Fibroblast of lung (primary cell): Measurements from ENCODE around the gene SMIM27. TPM values are rescaled to one million over a fixed set of nuclear protein-coding genes. Genes with fewer than 3 reads are reported as not detected.

Experiments used
- DNase-seq, 2 donors: peaks; one replicate each; pipeline versions ENCODE4 v3.0.0 to v3.0.0-alpha.2; 2010; ENCODE audit warnings: low read depth in 2 of 2
- H2AFZ ChIP-seq: 2 replicates; pipeline ENCODE4 v1.5.1; 2012; ENCODE audit warnings: low read length, control low read depth, inconsistent platforms
- H3K27ac ChIP-seq: 2 replicates; pipeline ENCODE4 v1.5.1; 2011; ENCODE audit warnings: low read length, control low read depth; ENCODE audit not compliant: insufficient read depth
- H3K27me3 ChIP-seq: 2 replicates; pipeline ENCODE4 v1.5.1; 2011; ENCODE audit warnings: mild to moderate bottlenecking, low read length; ENCODE audit not compliant: control insufficient read depth, insufficient read depth
- H3K36me3 ChIP-seq: 2 replicates; pipeline ENCODE4 v1.5.1; 2011; ENCODE audit warnings: low read length; ENCODE audit not compliant: control insufficient read depth, insufficient read depth
- H3K4me1 ChIP-seq: 2 replicates; pipeline ENCODE4 v1.5.1; 2011; ENCODE audit warnings: low read length; ENCODE audit not compliant: control insufficient read depth, insufficient read depth; ENCODE audit errors: extremely low read depth
- H3K4me2 ChIP-seq: 2 replicates; pipeline ENCODE4 v1.5.1; 2011; ENCODE audit warnings: low read length, control low read depth; ENCODE audit not compliant: insufficient read depth; ENCODE audit errors: extremely low read depth
- H3K4me3 ChIP-seq, 4 experiments: fragments of 200-600 bp in 1 of 4; sonication (generic) in 1 of 4; replicated peaks in 1 of 4; 2 replicates each; pipeline ENCODE4 v1.5.1; 2011 to 2016; ENCODE audit warnings: low read length in 4 of 4, low read depth in 3 of 4, mild to moderate bottlenecking in 3 of 4, control low read depth in 2 of 4, inconsistent platforms in 1 of 4, mixed read lengths in 1 of 4; ENCODE audit not compliant: insufficient read depth in 1 of 4; ENCODE audit errors: control extremely low read depth in 1 of 4
- H3K79me2 ChIP-seq: 2 replicates; pipeline ENCODE4 v1.5.1; 2012; ENCODE audit warnings: mild to moderate bottlenecking, low read length, inconsistent platforms; ENCODE audit not compliant: control insufficient read depth, insufficient read depth
- H3K9ac ChIP-seq: 2 replicates; pipeline ENCODE4 v1.5.1; 2011; ENCODE audit warnings: mild to moderate bottlenecking, low read length, control low read depth; ENCODE audit not compliant: insufficient read depth
- H3K9me3 ChIP-seq: 2 replicates; pipeline ENCODE4 v1.5.1; 2012; ENCODE audit warnings: low read depth, low read length; ENCODE audit not compliant: control insufficient read depth, insufficient read depth
- H4K20me1 ChIP-seq: 2 replicates; pipeline ENCODE4 v1.5.1; 2011; ENCODE audit warnings: low read length; ENCODE audit not compliant: control insufficient read depth, insufficient read depth; ENCODE audit errors: extremely low read depth
- EZH2 ChIP-seq: IDR thresholded peaks from 2 replicates; pipeline ENCODE4 v1.5.1; 2012; ENCODE audit warnings: low read length, control low read depth, mild to moderate bottlenecking; ENCODE audit errors: missing control alignments
- polyA plus RNA-seq, 2 donors: library from polyadenylated mRNA; depleted of rRNA in 1 of 2; stranded (reverse) in 1 of 2; unstranded in 1 of 2; fragments of >200 nt; gene quantifications; 2 replicates each; pipeline ENCODE4 v1.2.1, GENCODE V29; 2011 to 2012; ENCODE audit warnings: missing spikeins in 1 of 2
- total RNA-seq: library from RNA; depleted of rRNA; stranded (reverse); fragments of >200 nt; gene quantifications from 2 replicates; pipeline ENCODE4 v1.2.1, GENCODE V29; 2014
- TF ChIP-seq, protein P1 (sequence below), 2 donors: IDR thresholded peaks in 1 of 2; conservative IDR thresholded peaks in 1 of 2; 1 replicate in 1 of 2; 2 replicates in 1 of 2; pipeline ENCODE4 v1.5.1; 2011 to 2012; ENCODE audit warnings: low read length in 2 of 2, control low read depth in 1 of 2, inconsistent platforms in 1 of 2, low read depth in 1 of 2, mild to moderate bottlenecking in 1 of 2

Gene SMIM27
- total and polyA plus RNA-seq, 2 donors (not counting 1 experiment from before 2014, with no cell fraction given), result 2.7 to 8.3 TPM

DNA sequence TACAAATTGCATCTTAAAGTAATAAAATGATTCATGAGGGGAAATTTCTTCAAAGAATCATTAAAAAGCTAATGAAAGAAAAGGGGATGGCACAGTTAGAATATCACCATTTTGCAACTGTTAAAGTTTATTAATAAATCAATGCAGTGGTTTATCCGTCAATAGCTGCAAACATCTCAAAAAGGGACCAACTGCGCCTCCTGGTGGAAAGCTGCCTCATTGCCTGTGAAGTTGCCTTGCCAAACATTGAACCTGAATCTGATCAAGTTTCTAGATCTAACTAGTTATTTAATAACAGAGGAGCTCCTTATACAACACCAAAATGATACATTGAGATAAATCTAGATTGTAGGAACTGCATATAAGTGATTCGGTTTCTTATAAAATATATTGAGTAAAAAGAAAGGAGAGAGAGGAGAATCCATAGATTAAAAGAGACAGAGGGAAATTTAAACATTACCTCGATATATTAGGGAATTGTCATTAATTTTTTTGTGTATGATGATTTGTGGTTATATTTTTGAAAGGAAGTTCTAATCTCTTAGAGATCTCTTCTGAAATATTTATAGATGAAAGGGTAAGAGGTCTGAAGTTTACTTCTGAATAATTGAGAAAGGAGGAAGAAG, 27.7 kb downstream of the SMIM27 start:
- Histone ChIP-seq H2AFZ (no peak overlapping the region), H3K9me3 (no peaks in the 10 kb centered on the region), H3K27me3 (no peaks in the 10 kb centered on the region), H3K27ac (no peak overlapping the region), H3K4me2 (peak overlapping the region; percentile 11), H3K79me2 (no peaks in the 10 kb centered on the region), H3K4me1 (no peaks in the 10 kb centered on the region), H3K9ac (no peak overlapping the region), H4K20me1 (no peaks in the 10 kb centered on the region), H3K4me3 (no peak overlapping the region), H3K36me3 (no peaks in the 10 kb centered on the region)
- TF ChIP-seq, protein P1, sequence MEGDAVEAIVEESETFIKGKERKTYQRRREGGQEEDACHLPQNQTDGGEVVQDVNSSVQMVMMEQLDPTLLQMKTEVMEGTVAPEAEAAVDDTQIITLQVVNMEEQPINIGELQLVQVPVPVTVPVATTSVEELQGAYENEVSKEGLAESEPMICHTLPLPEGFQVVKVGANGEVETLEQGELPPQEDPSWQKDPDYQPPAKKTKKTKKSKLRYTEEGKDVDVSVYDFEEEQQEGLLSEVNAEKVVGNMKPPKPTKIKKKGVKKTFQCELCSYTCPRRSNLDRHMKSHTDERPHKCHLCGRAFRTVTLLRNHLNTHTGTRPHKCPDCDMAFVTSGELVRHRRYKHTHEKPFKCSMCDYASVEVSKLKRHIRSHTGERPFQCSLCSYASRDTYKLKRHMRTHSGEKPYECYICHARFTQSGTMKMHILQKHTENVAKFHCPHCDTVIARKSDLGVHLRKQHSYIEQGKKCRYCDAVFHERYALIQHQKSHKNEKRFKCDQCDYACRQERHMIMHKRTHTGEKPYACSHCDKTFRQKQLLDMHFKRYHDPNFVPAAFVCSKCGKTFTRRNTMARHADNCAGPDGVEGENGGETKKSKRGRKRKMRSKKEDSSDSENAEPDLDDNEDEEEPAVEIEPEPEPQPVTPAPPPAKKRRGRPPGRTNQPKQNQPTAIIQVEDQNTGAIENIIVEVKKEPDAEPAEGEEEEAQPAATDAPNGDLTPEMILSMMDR (conservative IDR thresholded peaks at IDR 0.05 in 1 of 2, IDR thresholded peaks at IDR 0.05 in 1 of 2; ENCODE audit: low read depth in 1 of 2, low read length in 2 of 2), result peak; percentile 96 to 98
- TF ChIP-seq EZH2, result no peak
- peak; percentile 20 to 72 for DNase-seq

- Histone ChIP-seq H3K27ac (no peak overlapping the region), H3K4me3 (no peak overlapping the region), H3K4me2 (no peak overlapping the region), H3K27me3 (no peaks in the 10 kb centered on the region), H3K36me3 (no peaks in the 10 kb centered on the region), H3K4me1 (no peaks in the 10 kb centered on the region), H3K9ac (no peak overlapping the region), H2AFZ (no peak overlapping the region), H4K20me1 (no peaks in the 10 kb centered on the region), H3K9me3 (no peaks in the 10 kb centered on the region), H3K79me2 (no peaks in the 10 kb centered on the region)
- no peak for DNase-seq
- TF ChIP-seq EZH2, result no peak
- TF ChIP-seq, protein P1 (conservative IDR thresholded peaks at IDR 0.05 in 1 of 2, IDR thresholded peaks at IDR 0.05 in 1 of 2; ENCODE audit: low read depth in 1 of 2, low read length in 2 of 2), result peak in 1 of 2 donors; percentile 4
Measured at GRCh38 chr9:32580631-32581300, 28.6 kb downstream of the SMIM27 start.

- H4K20me1 ChIP-seq, result no peaks in the 10 kb centered on the region
- TF ChIP-seq, protein P1 (conservative IDR thresholded peaks at IDR 0.05 in 1 of 2, IDR thresholded peaks at IDR 0.05 in 1 of 2; ENCODE audit: low read depth in 1 of 2, low read length in 2 of 2), result peak; percentile 52 to 73
- TF ChIP-seq EZH2, result no peak
- H3K4me3 ChIP-seq, result no peak overlapping the region
- no peak overlapping the region for H3K4me2 ChIP-seq
- no peaks in the 10 kb centered on the region for H3K4me1 ChIP-seq
- H3K27me3 ChIP-seq, result no peaks in the 10 kb centered on the region
- peak; percentile 67 to 73 for DNase-seq
- no peak overlapping the region for H2AFZ ChIP-seq
- no peaks in the 10 kb centered on the region for H3K36me3 ChIP-seq
- H3K27ac ChIP-seq, result no peak overlapping the region
- H3K79me2 ChIP-seq, result no peaks in the 10 kb centered on the region
- no peak overlapping the region for H3K9ac ChIP-seq
- no peaks in the 10 kb centered on the region for H3K9me3 ChIP-seq
Measured at GRCh38 chr9:32581512-32582143, 29.5 kb downstream of the SMIM27 start.
